ENCODE data around the gene FNDC3B. TPM values are rescaled to one million over a fixed set of nuclear protein-coding genes. Genes with fewer than 3 reads are reported as not detected.

The FNDC3B gene
- total and polyA plus RNA-seq, 2 donors (not counting 3 experiments of a cell fraction or from before 2014, with no cell fraction given): 91.6 to 295 TPM

DNA sequence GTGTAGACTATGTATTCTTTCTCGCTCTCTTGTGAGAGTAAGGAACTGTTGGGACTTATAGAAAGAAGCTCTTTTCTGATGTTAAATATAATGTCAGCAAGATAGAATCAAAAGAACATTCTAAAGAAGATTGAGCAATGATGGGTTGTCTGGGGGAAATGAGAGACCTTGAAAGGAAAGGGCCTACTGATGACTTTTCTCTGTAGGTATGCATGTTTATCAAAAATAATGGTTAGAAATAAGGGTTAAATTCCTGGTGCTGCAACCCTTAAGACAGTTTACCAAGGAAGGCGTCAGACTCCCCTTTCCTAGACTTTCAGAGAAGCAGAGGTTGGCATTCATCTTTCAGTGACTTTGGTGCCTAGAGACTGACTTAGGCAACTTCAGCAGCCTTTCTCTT, 339.1 kb downstream of the FNDC3B start:
- no peak overlapping the region for H3K4me2 ChIP-seq (ENCODE audit: insufficient read depth, low read length)
- dilution Hi-C loops (cut with MboI; ENCODE audit: extremely low pct_ligation_motif_present, low sequenced_read_pairs): no loop called here
- intact Hi-C loops (cut with micrococcal nuclease): no loop called here
- peaks cover 23 to 32% of the 10 kb centered on the region in 2 experiments for H3K36me3 ChIP-seq (ENCODE audit: control insufficient read depth in 2 of 2, extremely low read depth in 1 of 2, insufficient read depth in 2 of 2, low read length in 2 of 2)
- no peaks in the 10 kb centered on the region for H3K4me1 ChIP-seq (ENCODE audit: control insufficient read depth, extremely low read depth, insufficient read depth, low read length)
- no TSS peak for BruUV-seq (replicated peaks)
- H3K9me3 ChIP-seq (replicated peaks; ENCODE audit: control insufficient read depth, insufficient read depth, low read length): no peaks in the 10 kb centered on the region
- POLR2A ChIA-PET: no interaction called here
- no peak for TF ChIP-seq MYC (IDR thresholded peaks at IDR 0.05; ENCODE audit: low read depth, low read length)
- no peak for TF ChIP-seq EZH2 (IDR thresholded peaks at IDR 0.05; ENCODE audit: borderline replicate concordance, low read depth, low read length, severe bottlenecking)
- TF ChIP-seq, protein P1, sequence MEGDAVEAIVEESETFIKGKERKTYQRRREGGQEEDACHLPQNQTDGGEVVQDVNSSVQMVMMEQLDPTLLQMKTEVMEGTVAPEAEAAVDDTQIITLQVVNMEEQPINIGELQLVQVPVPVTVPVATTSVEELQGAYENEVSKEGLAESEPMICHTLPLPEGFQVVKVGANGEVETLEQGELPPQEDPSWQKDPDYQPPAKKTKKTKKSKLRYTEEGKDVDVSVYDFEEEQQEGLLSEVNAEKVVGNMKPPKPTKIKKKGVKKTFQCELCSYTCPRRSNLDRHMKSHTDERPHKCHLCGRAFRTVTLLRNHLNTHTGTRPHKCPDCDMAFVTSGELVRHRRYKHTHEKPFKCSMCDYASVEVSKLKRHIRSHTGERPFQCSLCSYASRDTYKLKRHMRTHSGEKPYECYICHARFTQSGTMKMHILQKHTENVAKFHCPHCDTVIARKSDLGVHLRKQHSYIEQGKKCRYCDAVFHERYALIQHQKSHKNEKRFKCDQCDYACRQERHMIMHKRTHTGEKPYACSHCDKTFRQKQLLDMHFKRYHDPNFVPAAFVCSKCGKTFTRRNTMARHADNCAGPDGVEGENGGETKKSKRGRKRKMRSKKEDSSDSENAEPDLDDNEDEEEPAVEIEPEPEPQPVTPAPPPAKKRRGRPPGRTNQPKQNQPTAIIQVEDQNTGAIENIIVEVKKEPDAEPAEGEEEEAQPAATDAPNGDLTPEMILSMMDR (IDR thresholded peaks at IDR 0.05; ENCODE audit: extremely low read depth in 1 of 2, insufficient read depth in 1 of 2, low read depth in 1 of 2, low read length in 2 of 2): no peak
- no peak for TF ChIP-seq FOS (IDR thresholded peaks at IDR 0.05; ENCODE audit: borderline replicate concordance, insufficient read depth, low read length)
- TF ChIP-seq POLR2AphosphoS5 (IDR thresholded peaks at IDR 0.05; ENCODE audit: insufficient read depth, low read depth, low read length): no peak
- no peak for TF ChIP-seq JUN (IDR thresholded peaks at IDR 0.05; ENCODE audit: borderline replicate concordance, insufficient read depth, insufficient read length, low read depth)
- no peak for TF ChIP-seq MAX (IDR thresholded peaks at IDR 0.05; ENCODE audit: insufficient read depth, insufficient read length)
- no peak for TF ChIP-seq GATA2 (IDR thresholded peaks at IDR 0.05; ENCODE audit: insufficient read depth, insufficient read length, low read depth, low read length)
- no peak for TF ChIP-seq POLR2A (IDR thresholded peaks at IDR 0.05; ENCODE audit: low read depth, low read length)
- H3K9me1 ChIP-seq (replicated peaks; ENCODE audit: control insufficient read depth, extremely low read depth, insufficient read depth, low read length): no peaks in the 10 kb centered on the region
- no peaks in the 10 kb centered on the region for H3K27me3 ChIP-seq (ENCODE audit: control insufficient read depth in 2 of 2, insufficient read depth in 2 of 2, low read length in 2 of 2)
- CTCF ChIA-PET: interaction anchor here (0.7 to 1.8 kb wide), 4 partner anchors 46 to 296 kb away, joined by 3 to 6 read pairs (median 4); no protein-coding TSS in a partner anchor
- H4K20me1 ChIP-seq (replicated peaks; ENCODE audit: control insufficient read depth, extremely low read depth, insufficient read depth, low read length): no peaks in the 10 kb centered on the region
- H3K4me3 ChIP-seq (replicated peaks in 1 of 3; ENCODE audit: insufficient read depth in 1 of 3, low read depth in 1 of 3, low read length in 3 of 3): no peak overlapping the region
- H3K79me2 ChIP-seq (ENCODE audit: control insufficient read depth, insufficient read depth, low read length): peaks cover 3% of the 10 kb centered on the region
- no peak overlapping the region for H2AFZ ChIP-seq (ENCODE audit: low read depth, low read length)
- no peak for DNase-seq (ENCODE audit: low read depth, low spot score)
- FAIRE-seq: no peak
- H3K27ac ChIP-seq (ENCODE audit: insufficient read depth, low read depth, low read length): no peak overlapping the region
- no peak overlapping the region for H3K9ac ChIP-seq (replicated peaks; ENCODE audit: extremely low read depth, insufficient read depth, low read length)
